Omental fat pad (tissue), 4 donors: ENCODE data around the gene MME. TPM values are rescaled to one million over a fixed set of nuclear protein-coding genes. Genes with fewer than 3 reads are reported as not detected.

Source experiments
- ATAC-seq: fragments of 150-250 bp; one replicate; pipeline ENCODE4 v1.9.1; 2016; ENCODE audit warnings: mild to moderate bottlenecking, moderate library complexity; ENCODE audit not compliant: low FRiP score
- DNase-seq: peaks from one replicate; pipeline ENCODE4 v3.0.0-alpha.2; 2019; ENCODE audit warnings: low spot score
- total RNA-seq, 4 donors: library from RNA; depleted of rRNA; stranded (reverse); fragments of >200 nt; gene quantifications; one replicate each; pipeline ENCODE4 v1.1.0, GENCODE V29; 2016
- TF ChIP-seq, protein P1 (sequence below), 3 donors: fragments of 450-650 bp; IDR thresholded peaks; one replicate each; pipeline ENCODE4 v1.5.1; 2016 to 2017; ENCODE audit warnings: antibody characterized with exemption in 3 of 3, mild to moderate bottlenecking in 3 of 3, moderate library complexity in 2 of 3

MME gene
- total RNA-seq, 4 donors from 2014 or later = 33.1 to 174 (median 108) TPM

DNA sequence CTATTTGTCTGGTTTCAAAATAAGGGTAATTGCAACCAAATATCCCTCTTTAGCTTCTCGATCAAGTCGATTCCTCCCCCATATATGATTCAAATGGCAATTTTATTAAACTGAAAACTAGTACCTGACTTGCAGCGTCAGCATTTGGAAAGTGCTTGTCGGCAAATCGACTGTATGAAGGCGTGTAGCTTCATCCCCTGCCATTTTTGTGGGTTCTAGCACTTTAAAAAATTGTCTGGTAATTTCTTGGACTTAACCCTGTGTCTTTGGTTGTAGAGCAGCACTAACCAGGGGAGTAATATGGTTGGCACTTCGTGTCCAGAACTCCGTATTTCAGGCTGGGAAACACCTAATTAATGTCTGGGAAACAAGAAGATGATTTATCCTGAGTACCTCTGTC, 573 bp downstream of the MME start:
- ATAC-seq = no peak
- DNase-seq = no peak
- TF ChIP-seq, protein P1, sequence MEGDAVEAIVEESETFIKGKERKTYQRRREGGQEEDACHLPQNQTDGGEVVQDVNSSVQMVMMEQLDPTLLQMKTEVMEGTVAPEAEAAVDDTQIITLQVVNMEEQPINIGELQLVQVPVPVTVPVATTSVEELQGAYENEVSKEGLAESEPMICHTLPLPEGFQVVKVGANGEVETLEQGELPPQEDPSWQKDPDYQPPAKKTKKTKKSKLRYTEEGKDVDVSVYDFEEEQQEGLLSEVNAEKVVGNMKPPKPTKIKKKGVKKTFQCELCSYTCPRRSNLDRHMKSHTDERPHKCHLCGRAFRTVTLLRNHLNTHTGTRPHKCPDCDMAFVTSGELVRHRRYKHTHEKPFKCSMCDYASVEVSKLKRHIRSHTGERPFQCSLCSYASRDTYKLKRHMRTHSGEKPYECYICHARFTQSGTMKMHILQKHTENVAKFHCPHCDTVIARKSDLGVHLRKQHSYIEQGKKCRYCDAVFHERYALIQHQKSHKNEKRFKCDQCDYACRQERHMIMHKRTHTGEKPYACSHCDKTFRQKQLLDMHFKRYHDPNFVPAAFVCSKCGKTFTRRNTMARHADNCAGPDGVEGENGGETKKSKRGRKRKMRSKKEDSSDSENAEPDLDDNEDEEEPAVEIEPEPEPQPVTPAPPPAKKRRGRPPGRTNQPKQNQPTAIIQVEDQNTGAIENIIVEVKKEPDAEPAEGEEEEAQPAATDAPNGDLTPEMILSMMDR (IDR thresholded peaks at IDR 0.05) = no peak

DNA sequence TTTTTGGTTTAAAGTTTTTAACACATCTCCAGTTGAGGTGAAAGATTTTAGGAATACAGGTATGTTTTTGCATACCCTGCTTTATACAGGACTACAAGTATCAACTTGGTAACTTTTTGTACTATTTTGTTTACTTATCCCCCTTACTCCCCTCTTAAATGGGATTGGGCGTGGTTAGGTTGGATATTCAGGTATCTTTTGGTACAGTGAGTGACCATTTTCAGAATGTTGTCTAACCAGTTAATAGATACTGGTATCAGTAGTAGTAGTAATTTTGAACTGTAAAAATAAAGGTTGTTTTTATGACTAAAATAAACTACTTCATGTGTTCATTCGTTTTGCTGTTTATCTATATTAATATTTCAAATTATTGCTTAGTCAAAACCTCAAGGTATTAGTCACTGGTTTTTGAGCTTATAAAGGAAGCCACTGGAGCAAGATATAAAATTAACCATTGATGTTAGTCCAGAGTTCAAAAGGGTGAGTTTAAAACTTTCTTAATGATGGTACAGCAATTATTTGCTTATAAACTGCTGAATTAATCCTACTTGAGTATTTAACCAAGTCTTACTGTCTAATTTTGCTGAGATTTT, 3.3 kb downstream of the MME start:
- DNase-seq = no peak
- no peak for ATAC-seq
- TF ChIP-seq, protein P1 (IDR thresholded peaks at IDR 0.05) = no peak

DNA sequence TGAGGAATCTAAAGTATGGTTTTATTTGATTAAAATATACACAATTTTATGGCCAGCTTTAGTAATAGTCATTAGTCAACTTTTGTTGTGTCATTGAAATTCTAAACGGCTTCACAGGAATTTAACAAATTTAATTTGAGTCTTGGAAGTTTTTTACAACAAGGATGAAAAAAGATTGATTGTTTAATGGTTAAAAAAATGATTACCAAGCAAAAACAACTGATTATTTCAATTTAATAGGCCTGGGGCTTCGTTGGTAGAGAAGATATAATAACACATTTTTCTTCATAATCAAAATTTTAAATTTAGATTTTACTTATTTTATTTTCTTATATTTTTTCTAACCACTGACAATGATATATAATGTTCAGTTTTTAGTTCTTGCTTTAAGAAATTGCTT, 4.4 kb downstream of the MME start:
- DNase-seq (no peak), ATAC-seq (no peak)
- TF ChIP-seq, protein P1 (IDR thresholded peaks at IDR 0.05) = no peak

DNA sequence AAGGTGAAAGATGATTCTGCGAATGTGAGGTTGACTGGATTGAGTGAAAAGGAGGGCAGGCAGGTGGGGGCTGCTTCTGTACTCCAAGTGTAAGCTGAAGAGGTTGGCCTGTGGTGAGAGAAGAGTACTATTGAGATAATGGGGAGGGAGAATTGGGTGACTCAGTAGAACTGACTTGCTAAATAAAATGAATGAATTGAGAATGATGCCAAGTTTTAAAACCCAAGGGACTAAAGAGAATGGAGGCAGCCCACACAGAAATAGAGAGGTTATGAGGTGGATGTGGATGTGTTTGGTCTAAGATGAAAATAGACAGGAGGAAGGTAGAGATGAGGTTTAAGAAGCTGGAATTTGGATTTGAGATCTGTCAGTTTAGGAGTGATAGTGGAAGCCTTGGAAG, 5.9 kb downstream of the MME start:
- DNase-seq (no peak), ATAC-seq (no peak)
- TF ChIP-seq, protein P1 (IDR thresholded peaks at IDR 0.05) = no peak

DNA sequence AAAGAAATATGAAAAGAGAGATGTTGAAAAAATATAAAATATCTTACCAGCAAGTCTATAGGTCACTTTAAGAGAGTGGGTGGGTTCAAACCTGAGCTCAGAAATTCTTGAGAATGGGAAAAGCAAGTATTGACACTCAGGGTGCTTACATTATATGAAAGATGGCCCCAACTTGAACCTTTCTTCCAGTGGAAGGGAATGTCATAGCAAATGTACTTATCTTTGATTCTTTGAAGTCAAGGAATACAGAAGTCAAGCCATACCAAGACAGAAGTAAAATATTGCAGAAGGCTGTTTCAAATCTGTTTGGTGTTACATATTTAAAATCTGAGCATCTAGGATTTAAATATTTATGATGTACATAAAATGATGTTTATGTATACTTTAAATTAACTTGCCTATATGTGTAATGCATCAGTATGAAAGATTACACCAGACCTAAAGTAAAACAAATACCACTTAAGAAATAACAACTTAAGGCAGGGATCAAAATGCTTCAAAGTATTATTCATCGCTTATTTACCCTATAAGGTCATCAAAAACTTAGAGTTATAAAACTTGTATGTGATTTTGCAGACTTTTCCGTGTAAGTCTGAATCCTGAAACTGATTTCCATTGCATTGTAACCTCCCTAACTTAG, 8.7 kb downstream of the MME start:
- DNase-seq = no peak
- no peak for ATAC-seq
- TF ChIP-seq, protein P1 (IDR thresholded peaks at IDR 0.05) = no peak

DNA sequence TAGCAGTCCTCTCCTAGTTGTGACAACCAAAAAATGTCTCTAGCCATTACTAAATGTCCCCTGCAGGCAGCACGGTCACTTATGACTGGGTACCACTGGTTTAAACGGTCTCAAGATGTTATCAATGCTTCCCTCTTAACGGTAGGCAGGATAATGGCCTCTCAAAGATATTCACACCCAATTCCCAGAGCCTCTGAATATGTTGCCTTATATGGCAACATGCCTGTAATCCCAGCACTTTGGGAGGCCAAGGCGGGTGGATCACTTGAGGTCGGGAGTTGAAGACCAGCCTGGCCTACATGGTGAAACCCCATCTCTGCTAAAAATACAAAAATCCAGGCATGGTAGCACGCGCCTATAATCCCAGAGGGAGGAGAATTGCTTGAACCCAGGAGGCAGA, 9.4 kb downstream of the MME start:
- DNase-seq = no peak
- TF ChIP-seq, protein P1 (IDR thresholded peaks at IDR 0.05) = no peak
- no peak for ATAC-seq

DNA sequence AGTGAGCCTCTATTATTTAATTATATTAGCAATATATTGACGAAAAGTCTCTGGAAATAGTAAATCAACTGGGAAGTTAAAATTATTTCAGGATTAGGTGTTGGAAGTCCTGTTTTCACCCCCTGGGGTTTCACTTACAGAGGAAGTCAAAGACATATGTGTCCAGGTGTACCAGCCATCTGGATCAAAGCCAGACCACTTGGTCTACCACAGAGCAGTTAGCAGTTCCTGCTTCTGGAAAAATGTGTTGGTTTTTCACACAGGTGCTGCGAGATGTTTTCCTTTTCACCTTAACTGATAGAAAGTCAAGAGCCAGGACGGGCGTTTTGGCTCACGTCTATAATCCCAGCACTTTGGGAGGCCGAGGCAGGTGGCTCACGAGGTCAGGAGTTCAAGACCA, 13.1 kb downstream of the MME start:
- ATAC-seq (no peak), DNase-seq (no peak)
- TF ChIP-seq, protein P1 (IDR thresholded peaks at IDR 0.05) = no peak
